Left ventricle myocardium superior (tissue), 1 donor: ENCODE results near the gene ZNF648. TPM values are rescaled to one million over a fixed set of nuclear protein-coding genes. Genes with fewer than 3 reads are reported as not detected.

ENCODE experiments used
- ATAC-seq: fragments of 200-7000 bp; cut with Tn5 transposase; one replicate; pipeline ENCODE4 v1.9.1; 2020; ENCODE audit warnings: mild to moderate bottlenecking, moderate library complexity
- DNase-seq: peaks from one replicate; pipeline ENCODE4 v3.0.0-alpha.2; 2020
- intact Hi-C: fragments of 100-400 bp; cut with micrococcal nuclease; formaldehyde crosslinking; loops from one replicate; pipeline ENCODE4 v1.11.0; 2022
- total RNA-seq: library from RNA; stranded (reverse); fragmentation: NEBNext Ultra II Directional; extraction: Animal tissue kit (Norgen Biotek cat#: 25700); gene quantifications from one replicate; pipeline ENCODE4 v1.2.1, GENCODE V29; 2021
- donor health status: DM: no; HTN: yes; CAD: no; lungs with severe emphysema.

Gene ZNF648
- total RNA-seq, 1 donor from 2014 or later, result not detected

GRCh38 chr1:182083851-182084486 lies 22.5 kb upstream of the ZNF648 start:
- ATAC-seq (peak; percentile 13), DNase-seq (no peak)
- intact Hi-C loops, result loop anchor here (2.0 kb wide), 1 partner anchor 313 kb away; no protein-coding TSS in a partner anchor

- no peak for ATAC-seq
- intact Hi-C loops, result loop anchor here (2.0 kb wide), 1 partner anchor 604 kb away; no protein-coding TSS in a partner anchor
- no peak for DNase-seq
Observed at GRCh38 chr1:182080955-182081582, 19.6 kb upstream of the ZNF648 start.

DNA sequence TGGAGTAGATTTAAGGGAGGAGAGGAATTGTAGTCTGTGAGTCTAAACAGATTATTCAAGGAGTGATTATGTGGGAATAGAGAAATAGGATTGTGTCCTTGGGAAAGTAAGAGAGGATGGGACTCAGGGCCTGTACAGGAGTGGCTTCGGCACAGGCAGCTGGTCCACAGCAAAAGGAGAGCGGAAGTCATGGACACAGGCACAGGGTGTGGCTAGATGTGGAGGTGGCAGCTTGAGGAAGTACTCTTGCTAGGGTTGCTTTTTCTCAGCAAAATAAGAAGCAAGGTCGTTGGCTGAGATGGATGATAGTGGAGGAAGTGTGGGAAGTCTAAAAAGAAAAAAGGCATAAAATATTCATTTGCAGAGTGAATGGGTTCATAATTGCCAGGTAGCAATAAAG lies 18.5 kb upstream of the ZNF648 start:
- DNase-seq, result no peak
- intact Hi-C loops, result loop anchor here (2.0 kb wide), 1 partner anchor 603 kb away; no protein-coding TSS in a partner anchor
- ATAC-seq, result no peak

- intact Hi-C loops, result no loop called here
- ATAC-seq (no peak), DNase-seq (no peak)
Observed at GRCh38 chr1:182071924-182072323, 10.4 kb upstream of the ZNF648 start.

GRCh38 chr1:182069028-182069466 lies 7.5 kb upstream of the ZNF648 start:
- intact Hi-C loops, result no loop called here
- ATAC-seq (peak; percentile 91), DNase-seq (peak; percentile 62)

DNA sequence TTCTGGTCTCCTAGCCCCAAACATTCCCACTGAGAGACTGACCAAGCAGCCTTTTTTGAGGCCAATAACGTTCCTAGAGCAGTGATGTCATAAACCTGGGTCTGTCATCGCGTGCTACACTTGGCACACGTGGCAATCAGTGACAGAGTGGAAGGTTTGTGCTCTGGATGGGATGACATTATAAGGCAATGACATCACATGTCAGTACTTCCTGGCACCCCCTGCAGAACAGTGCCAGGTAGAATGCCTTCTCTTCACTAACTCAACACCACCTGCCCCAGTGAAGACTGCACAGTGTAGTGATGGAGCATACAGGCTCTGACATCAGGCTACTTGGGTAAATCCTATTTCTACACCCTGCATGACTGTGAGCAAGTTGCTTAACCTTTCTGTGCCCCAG lies 5.4 kb upstream of the ZNF648 start:
- intact Hi-C loops, result no loop called here

DNA sequence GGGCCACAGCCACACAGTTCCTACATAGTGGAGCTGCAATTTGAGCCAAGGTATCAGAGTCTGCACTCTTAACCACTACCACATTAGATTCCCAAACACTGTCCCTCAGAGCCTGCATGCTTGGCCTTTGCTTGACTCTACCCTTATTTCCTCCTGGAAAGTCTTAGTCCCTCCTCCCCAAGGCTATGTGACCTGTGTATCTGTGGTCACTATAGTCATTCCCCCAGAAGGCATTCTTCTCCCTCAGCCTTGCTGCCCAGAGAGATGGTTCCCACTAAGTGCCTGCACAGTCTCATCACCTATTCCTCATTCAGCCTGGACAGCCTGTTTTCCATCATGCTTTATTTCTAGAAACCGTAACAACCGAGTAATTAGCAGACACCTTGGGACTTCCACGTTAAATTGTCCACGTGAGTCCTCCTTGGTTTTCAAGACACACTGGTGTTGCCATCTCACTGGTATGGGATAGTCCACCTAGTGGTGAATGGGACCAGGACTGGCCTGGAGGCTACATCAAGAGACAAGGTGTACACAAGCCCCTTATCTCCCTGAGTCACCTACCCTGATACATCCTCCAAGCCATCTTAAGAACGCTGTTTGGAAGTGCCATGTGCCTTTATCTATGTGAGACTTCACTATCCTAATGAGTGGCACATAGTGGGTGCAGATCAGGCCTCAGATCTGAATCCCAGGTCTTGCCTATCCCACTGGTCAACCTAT lies 3.8 kb upstream of the ZNF648 start:
- DNase-seq (no peak), ATAC-seq (no peak)
- intact Hi-C loops, result no loop called here

More for the DNA sequence above, 5.4 kb upstream of the ZNF648 start:
- ATAC-seq (no peak), DNase-seq (no peak)

DNA sequence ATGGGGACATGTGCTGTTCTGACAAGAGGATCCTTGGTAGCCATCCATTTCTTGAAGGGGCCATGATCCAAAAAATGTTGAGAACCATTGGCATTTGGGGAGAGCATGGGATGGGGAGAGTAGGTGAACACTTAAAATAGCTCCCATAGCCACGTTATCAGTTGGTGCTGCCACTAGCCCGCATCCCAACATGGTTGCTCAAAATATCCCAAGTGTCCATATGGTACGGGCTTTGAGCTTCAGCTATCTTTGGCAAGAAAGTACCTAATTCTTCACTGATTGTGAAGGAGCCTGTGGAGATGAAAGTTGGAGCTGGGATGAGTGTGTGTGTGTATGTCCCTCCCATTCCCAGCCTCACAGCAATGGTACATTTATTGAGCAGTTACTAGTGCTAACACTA lies 3.1 kb upstream of the ZNF648 start:
- DNase-seq (no peak), ATAC-seq (no peak)
- intact Hi-C loops, result no loop called here

- intact Hi-C loops, result no loop called here
- DNase-seq (no peak), ATAC-seq (no peak)
Observed at GRCh38 chr1:182062223-182062622, 711 bp upstream of the ZNF648 start.

- intact Hi-C loops, result no loop called here
- DNase-seq (no peak), ATAC-seq (no peak)
Observed at GRCh38 chr1:182060877-182061276, 635 bp downstream of the ZNF648 start.

DNA sequence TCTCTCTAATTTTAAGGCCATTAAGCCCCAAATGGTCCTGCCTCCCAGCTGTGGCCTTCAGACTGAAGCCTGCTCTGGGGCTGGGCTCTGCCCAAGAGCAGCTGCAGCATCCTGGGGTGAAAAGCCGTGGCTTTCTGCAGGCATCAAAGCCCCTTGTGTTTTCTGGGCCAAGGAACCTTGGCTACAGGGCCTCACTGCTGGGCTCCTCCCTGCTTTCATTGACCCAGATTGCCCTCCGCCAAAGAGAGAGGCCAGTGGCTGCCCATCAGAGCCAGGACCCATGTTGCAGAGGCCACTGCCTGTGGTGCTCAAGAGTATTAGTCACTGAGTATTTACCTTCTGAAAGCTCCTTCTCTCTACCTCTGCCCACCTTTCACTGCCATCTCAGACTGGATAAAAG lies 1.6 kb downstream of the ZNF648 start:
- intact Hi-C loops, result no loop called here
- DNase-seq, result no peak

GRCh38 chr1:182056601-182057366 lies 4.7 kb downstream of the ZNF648 start:
- DNase-seq (peak; percentile 28), ATAC-seq (peak; percentile 70)
- intact Hi-C loops, result no loop called here

More for the DNA sequence above, 1.6 kb downstream of the ZNF648 start:
- no peak for ATAC-seq

DNA sequence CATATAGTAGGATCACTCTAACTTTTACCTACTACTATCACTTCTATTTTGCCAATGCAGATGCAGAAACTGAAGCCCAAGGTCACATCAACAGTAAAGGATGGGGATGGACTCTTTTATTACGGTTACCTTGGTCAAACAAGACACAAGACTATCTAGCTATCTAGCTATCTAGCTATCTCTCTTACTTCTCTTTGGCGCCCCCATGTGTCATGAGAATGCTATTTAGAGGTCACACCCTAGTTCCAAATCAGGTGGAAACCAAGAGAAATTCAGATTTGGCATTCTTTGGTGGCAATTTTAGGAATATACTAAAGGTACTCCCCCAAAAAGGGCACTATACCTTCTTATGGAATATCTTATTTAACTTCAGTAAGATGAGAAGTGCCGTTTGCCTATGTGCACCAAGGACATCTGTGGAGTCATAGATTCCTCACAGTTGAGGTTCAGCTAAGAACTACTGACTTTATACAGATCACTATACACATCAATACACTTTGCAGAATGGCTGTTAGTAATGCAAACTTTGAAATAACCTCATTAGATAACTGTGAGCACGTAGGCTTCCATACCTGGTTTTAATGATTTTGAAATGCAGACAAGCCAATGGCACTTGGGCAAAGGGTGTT lies 6.7 kb downstream of the ZNF648 start:
- intact Hi-C loops, result no loop called here
- ATAC-seq, result no peak

DNA sequence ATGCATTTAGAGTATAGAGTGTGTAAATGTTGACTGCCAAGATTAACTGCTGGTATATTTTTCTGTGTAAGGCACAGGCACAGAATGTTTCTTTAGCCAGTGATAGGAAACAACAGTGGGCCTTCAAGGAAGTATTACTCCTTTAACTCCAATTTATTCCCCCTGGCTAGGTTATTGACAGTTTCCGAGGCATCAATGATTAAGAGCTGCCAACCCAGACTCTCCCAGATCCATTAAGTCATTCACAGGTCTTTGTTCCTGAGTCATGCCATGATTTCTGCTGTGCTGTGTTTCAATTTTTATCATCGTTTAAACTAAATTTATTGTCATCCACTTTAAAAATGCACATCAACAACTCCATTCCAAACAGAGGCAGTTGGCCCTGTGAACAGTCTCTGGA lies 9.2 kb downstream of the ZNF648 start:
- no peak for DNase-seq
- ATAC-seq, result no peak
- intact Hi-C loops, result no loop called here

More for the DNA sequence above, 6.7 kb downstream of the ZNF648 start:
- DNase-seq, result no peak

GRCh38 chr1:182051938-182052337 lies 9.6 kb downstream of the ZNF648 start:
- no peak for ATAC-seq
- intact Hi-C loops, result no loop called here
- no peak for DNase-seq

DNA sequence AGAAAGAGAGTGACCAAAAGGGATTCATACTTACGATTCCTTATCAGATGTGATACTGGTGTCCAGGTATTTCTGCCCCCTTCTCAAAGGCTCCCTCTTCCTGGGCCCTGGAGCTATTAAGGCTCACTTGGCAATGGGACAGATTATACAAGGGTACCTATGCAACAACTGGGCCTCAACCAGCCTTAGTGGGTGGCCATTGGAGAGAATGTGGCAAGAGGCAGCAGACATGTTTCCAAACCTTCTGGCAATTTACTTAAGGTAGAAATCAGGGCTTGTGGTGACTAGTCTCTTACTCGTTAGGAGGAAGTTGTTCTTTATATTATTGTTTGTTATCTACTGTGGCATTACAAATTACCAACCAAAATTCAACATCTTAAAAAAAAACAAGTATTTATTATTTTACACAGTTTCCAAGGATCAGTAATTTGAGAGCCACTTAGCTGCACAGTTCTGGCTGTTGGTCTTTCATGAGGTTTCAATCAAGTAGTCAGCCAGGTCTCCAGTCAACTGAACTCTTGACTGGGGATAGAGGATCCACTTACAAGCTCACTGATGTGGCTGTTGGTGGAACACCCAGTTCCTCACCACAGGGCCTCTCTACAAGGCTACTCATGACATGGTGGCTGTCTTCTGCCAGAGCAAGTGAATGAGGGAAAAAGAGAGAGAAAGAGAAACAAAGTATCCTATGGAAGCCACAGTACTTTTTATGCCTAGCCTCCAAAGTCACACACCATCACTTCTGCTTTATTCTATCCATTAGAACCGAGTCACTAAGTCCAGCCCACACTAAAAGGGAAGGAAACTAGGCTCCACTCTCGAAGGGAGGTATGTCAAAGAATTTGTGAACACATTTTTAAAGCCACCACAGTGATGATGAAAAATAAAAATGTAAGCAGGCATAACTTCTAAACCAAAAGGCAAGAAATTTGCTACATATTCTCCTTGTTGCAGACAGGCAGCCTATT lies 10.7 kb downstream of the ZNF648 start:
- ATAC-seq, result no peak
- intact Hi-C loops, result no loop called here
- no peak for DNase-seq

GRCh38 chr1:182048562-182048961 lies 12.9 kb downstream of the ZNF648 start:
- ATAC-seq, result no peak
- intact Hi-C loops, result no loop called here

GRCh38 chr1:182046763-182047162 lies 14.7 kb downstream of the ZNF648 start:
- intact Hi-C loops, result no loop called here
- ATAC-seq (no peak), DNase-seq (no peak)

More at GRCh38 chr1:182048562-182048961, 12.9 kb downstream of the ZNF648 start:
- no peak for DNase-seq
